ENCODE results near the gene GATC.
"Not testable (repeated sequence)": the region's sequence is repeated elsewhere in the genome, so short reads cannot be mapped to it uniquely, and the experiment has no call there.

The GATC gene

GRCh38 chr12:120438495-120439198, 7.6 kb upstream of the GATC start:
- H3K9me3 ChIP-seq, result no peaks in the 10 kb centered on the region
- H3K4me3 ChIP-seq, result peak overlapping the region; percentile 62 to 91
- TF ChIP-seq, protein P1, sequence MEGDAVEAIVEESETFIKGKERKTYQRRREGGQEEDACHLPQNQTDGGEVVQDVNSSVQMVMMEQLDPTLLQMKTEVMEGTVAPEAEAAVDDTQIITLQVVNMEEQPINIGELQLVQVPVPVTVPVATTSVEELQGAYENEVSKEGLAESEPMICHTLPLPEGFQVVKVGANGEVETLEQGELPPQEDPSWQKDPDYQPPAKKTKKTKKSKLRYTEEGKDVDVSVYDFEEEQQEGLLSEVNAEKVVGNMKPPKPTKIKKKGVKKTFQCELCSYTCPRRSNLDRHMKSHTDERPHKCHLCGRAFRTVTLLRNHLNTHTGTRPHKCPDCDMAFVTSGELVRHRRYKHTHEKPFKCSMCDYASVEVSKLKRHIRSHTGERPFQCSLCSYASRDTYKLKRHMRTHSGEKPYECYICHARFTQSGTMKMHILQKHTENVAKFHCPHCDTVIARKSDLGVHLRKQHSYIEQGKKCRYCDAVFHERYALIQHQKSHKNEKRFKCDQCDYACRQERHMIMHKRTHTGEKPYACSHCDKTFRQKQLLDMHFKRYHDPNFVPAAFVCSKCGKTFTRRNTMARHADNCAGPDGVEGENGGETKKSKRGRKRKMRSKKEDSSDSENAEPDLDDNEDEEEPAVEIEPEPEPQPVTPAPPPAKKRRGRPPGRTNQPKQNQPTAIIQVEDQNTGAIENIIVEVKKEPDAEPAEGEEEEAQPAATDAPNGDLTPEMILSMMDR (IDR thresholded peaks at IDR 0.05), result no peak
- H3K27ac ChIP-seq, result peak overlapping the region; percentile 81 to 88
- intact Hi-C loops (cut with DNase I; ENCODE audit: low total_unique reads), result no loop called here
- H3K4me1 ChIP-seq, result peaks cover 0 to 19% (median 14%) of the 10 kb centered on the region in 4 donors
- H3K27me3 ChIP-seq, result peaks cover 0 to 7% of the 10 kb centered on the region in 2 donors
- no peak for DNase-seq
- H3K36me3 ChIP-seq, result peaks cover 9 to 37% (median 26%) of the 10 kb centered on the region in 3 donors

GRCh38 chr12:120439646-120440247, 6.5 kb upstream of the GATC start:
- Histone ChIP-seq H3K27me3 (no peaks in the 10 kb centered on the region), H3K9me3 (no peaks in the 10 kb centered on the region), H3K4me3 (no peak overlapping the region), H3K4me1 (peaks cover 0 to 19% (median 14%) of the 10 kb centered on the region in 4 donors), H3K27ac (no peak overlapping the region), H3K36me3 (peaks cover 20 to 47% (median 26%) of the 10 kb centered on the region in 3 donors)
- no peak for DNase-seq
- TF ChIP-seq, protein P1 (IDR thresholded peaks at IDR 0.05), result peak; percentile 21 to 52
- intact Hi-C loops (cut with DNase I; ENCODE audit: low total_unique reads), result no loop called here

GRCh38 chr12:120444676-120445075, 1.6 kb upstream of the GATC start:
- H3K27me3 ChIP-seq, result no peaks in the 10 kb centered on the region
- TF ChIP-seq, protein P1 (IDR thresholded peaks at IDR 0.05), result no peak
- no peak overlapping the region for H3K27ac ChIP-seq
- peaks cover 20 to 48% (median 26%) of the 10 kb centered on the region in 3 donors for H3K36me3 ChIP-seq
- H3K4me1 ChIP-seq, result peaks cover 0 to 26% (median 24%) of the 10 kb centered on the region in 4 donors
- intact Hi-C loops (cut with DNase I; ENCODE audit: low total_unique reads), result no loop called here
- H3K9me3 ChIP-seq, result no peaks in the 10 kb centered on the region
- H3K4me3 ChIP-seq, result no peak overlapping the region
- no peak for DNase-seq

GRCh38 chr12:120446844-120447178, 567 bp downstream of the GATC start:
- Histone ChIP-seq H3K4me1 (peaks cover 0 to 23% (median 20%) of the 10 kb centered on the region in 4 donors), H3K27ac (peak overlapping the region; percentile 84 to 90), H3K36me3 (peaks cover 12 to 43% (median 20%) of the 10 kb centered on the region in 3 donors), H3K4me3 (peak overlapping the region; percentile 78 to 95)
- H3K9me3 ChIP-seq; intact Hi-C loops (cut with DNase I; ENCODE audit: low total_unique reads); DNase-seq; H3K27me3 ChIP-seq: not testable (repeated sequence)

DNA sequence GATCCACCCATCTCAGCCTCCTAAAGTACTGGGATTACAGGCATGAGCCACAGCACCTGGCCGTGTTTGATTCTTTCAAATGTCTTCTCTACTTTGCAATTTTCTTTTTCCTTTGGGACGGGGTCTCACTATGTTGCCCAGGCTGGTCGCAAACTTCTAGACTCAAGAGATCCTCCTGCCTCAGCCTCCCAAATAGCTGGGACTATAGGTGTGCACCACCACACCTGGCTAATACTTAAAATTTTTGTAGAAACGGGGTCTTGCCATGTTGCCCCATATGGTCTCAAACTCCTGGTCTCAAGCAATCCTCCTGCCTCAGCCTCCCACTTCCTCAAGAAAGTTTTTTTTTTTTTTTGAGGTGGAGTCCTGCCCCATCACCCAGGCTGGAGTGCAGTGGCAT, 1.7 kb downstream of the GATC start:
- Histone ChIP-seq H3K4me1 (peaks cover 0 to 23% (median 20%) of the 10 kb centered on the region in 4 donors), H3K36me3 (peaks cover 14 to 45% (median 17%) of the 10 kb centered on the region in 3 donors), H3K4me3 (no peak overlapping the region), H3K27ac (no peak overlapping the region), H3K27me3 (no peaks in the 10 kb centered on the region), H3K9me3 (no peaks in the 10 kb centered on the region)
- intact Hi-C loops (cut with DNase I; ENCODE audit: low total_unique reads), result no loop called here
- DNase-seq, result no peak
- TF ChIP-seq, protein P1 (IDR thresholded peaks at IDR 0.05), result no peak

DNA sequence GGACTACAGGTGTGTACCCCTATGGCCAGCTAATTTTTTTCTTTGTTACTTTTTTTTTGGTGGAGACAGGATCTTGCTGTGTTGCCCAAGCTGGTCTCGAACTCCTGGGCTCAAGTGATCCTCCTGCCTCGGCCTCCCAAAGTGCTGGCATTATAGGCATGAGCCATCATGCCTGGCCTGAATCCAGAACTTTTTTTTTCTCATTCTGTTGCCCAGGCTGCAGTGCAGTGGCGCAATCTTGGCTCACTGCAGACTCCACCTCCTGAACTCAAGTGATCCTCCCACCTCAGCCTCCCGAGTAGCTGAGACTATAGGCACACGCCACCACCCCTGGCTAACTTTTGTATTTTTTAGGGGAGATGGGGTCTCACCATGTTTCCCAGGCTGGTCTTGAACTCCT, 6.3 kb downstream of the GATC start:
- H3K4me3 ChIP-seq; H3K4me1 ChIP-seq; DNase-seq; H3K27me3 ChIP-seq; H3K27ac ChIP-seq; intact Hi-C loops (cut with DNase I; ENCODE audit: low total_unique reads); H3K9me3 ChIP-seq: not testable (repeated sequence)
- H3K36me3 ChIP-seq, result peaks cover 6 to 68% (median 30%) of the 10 kb centered on the region in 3 donors
